NCI-H187 treated with DMSO at 0.1 percent for 48 hours (cell line): ENCODE data around the gene CH25H.
"Not testable (repeated sequence)": the region's sequence is repeated elsewhere in the genome, so short reads cannot be mapped to it uniquely, and the experiment has no call there.

ENCODE experiments used
- DNase-seq: peaks from one replicate; lab custom pipeline; 2025; lab: John Stamatoyannopoulos, UW

CH25H gene, protein sequence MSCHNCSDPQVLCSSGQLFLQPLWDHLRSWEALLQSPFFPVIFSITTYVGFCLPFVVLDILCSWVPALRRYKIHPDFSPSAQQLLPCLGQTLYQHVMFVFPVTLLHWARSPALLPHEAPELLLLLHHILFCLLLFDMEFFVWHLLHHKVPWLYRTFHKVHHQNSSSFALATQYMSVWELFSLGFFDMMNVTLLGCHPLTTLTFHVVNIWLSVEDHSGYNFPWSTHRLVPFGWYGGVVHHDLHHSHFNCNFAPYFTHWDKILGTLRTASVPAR

DNA sequence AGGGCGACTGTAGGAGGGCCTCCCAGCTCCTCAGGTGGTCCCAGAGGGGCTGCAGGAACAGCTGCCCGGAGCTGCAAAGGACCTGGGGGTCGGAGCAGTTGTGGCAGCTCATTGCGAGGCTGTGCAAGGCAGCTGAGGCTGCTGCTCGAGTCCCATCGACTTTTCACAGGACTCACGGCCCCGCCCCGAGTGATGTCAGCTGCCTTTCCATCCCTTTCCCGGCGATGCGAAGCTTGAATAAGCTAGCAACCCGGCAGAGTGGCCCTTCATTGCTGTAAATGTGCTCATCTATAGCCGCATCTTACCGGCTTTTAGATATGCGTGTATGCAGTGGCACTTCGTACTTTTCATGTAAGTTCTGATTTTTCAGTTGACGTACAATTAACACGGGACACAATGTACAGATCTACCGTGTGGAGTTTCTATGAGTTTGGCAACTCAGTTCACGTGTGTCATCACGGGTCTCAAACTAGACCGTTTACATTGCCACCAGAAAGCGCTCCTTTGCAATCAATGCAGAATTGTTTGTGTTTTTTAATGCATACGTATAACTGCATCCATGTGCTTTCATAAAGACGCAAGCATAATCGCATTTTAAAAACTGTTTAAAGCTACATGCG lies at the start of gene CH25H:
TSS of gene CH25H (minus strand) at position 137 of the 620 bp plus-strand sequence. CDS start at position 112, 25 bp downstream.
- no peak for DNase-seq

DNA sequence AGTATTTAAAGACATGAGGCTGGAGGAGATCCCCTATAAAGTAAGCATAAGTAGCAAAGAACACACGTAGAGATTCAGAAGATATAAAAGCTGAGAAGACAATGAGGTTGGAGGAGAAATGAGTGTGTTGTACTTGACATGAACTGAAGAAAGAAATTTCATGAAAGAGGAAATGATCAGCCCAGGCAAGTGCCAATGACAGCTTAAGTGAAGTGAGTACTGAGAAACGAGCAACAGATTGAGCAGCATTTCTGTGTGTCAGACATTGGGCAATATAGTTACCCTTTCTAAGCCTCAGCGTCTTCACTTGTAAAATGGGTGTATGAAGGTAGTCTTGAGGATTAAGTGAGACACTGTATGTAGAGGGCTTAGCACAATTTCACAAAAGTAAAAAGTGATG lies 49.2 kb upstream of the CH25H start:
- no peak for DNase-seq

GRCh38 chr10:89255793-89256192 lies 48.7 kb upstream of the CH25H start:
- DNase-seq: no peak

DNA sequence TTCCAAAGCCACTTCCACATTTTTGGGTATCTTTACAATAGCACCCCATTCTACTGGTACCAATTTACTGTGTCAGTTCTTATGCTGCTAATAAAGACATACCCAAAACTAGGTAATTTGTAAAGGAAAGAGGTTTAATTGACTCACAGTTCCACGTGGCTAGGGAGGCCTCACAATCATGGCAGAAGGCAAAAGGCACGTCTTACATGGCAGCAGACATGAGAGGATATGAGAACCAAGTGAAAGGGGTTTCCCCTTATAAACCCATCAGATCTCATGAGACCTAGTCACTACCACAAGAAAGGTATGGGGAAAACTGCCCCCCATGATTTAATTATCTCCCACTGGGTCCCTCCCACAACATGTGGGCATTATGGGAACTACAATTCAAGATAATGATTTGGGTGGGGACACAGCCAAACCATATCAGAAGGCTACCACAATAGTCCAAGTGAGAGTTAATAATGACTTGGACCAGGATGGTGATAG lies 48.0 kb upstream of the CH25H start:
- not testable (repeated sequence) for DNase-seq

DNA sequence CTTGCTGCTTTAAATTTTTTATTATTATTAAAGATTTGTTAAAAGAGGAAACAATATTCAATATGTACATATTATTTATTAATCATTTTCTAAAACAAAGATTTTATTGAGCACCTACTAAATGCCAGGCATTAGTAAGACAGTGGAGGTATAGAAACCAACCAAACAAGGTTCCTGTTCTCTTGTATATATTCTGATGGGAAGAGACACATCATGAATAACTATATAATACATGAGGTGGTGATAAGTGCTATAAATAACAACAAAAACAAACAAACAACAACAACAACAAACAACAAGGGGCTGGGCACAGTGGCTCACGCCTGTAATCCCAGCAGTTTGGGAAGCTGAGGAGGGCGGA lies 45.1 kb upstream of the CH25H start:
- DNase-seq: no peak

- peak; percentile 63 for DNase-seq
Measured at GRCh38 chr10:89251409-89252224, 44.5 kb upstream of the CH25H start, which contains the start of gene LIPA. Gene LIPA, minus strand, starts transcription at chr10:89251775. Its CDS starts 4,127 bp downstream, at chr10:89247648.

DNA sequence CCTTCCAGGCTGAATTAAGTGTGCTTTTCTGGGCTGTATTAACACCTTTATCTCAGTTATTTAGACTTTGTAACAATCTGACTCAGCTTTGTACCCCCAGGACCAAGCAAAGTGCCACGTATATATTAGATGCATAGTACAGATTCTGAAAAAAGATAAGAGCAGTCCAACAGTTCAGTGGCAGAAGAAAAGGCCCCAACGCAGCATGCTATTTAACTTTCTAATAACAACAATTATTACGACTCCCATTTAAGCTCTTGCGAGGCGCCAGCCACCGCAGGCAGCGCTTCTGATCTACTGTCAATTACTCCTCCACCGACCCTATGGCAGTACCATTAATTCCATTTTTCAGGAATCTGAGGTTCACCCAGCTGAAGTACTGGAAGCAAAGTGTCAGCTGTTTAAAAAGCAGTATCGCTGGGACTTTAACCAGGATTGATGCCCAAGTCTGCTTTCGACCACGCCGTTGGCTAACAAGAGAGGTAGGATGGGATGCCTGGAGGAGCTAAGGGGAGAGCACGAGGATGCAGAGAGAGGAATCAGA lies 43.8 kb upstream of the CH25H start:
- DNase-seq: no peak

DNA sequence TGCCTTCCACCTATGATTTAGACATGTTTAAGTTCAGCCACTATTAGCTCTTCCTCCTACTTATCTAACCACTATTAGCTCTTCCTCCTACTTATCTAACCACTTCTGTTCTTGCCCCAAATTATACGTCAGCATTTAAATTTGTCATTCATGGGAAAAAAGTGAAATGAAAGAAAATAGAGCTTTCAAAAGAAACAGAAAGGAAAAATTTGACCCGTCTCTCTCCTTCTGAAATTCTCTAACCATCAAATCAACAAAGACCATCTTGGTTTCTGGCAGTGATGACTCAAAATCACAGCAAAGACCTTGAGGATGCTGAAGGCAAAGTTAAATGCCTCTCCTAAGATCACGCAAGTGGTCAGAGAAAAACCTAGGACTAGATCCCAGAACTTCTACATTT lies 41.9 kb upstream of the CH25H start:
- no peak for DNase-seq

- DNase-seq: not testable (repeated sequence)
Measured at GRCh38 chr10:89247623-89248022, 40.5 kb upstream of the CH25H start.

- DNase-seq: no peak
Measured at GRCh38 chr10:89245802-89246201, 38.7 kb upstream of the CH25H start.

DNA sequence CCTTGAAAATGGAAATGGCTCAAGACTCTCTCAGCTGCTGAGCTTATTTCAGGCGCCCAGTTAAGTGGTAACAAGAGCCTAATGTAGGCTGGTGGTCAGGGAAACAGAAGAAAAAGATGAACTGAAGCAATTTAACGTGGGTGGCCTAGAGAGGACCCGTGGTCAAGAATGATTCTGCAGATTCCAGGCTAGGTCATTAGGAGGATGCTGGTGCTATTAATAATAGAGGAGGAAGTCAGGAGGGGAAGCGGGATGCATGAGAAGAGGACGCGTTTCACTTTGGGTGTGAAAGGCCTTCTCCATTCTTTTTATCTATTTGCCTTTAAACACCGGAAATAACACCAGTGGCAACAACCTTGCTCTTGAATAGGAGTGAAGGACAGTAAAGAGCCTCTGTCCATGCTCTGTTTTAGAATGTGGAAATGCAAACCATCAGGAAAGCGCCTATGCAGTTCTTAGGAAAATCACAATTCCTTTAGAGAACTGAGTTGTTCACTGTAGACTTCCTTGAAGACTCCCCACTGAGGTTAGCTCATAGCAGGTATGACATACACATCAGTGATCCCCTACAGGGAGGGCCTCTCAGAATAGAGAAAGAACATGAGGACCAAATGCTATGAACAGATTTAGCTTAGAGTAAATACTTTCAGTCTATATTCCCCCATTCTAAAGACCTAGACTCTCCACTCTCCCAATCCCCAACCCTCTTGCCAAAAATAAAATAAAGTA lies 35.9 kb upstream of the CH25H start:
- no peak for DNase-seq

DNA sequence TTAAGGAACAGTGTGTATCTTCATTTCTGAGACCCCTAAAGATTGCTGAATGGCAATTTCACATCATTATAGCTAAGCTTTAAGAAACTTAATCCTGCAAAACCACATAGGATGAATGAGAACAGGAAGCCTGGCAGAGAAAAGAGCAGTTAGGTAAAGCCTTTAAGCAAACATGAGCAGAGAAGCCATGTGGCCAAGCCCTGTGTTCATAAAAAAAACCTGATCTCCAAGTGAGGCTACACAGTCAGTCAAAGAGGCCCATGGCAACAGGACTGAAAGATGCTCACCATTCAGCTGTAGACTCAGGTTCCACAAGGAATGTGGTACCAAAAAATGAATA lies 35.2 kb upstream of the CH25H start:
- DNase-seq: no peak

DNA sequence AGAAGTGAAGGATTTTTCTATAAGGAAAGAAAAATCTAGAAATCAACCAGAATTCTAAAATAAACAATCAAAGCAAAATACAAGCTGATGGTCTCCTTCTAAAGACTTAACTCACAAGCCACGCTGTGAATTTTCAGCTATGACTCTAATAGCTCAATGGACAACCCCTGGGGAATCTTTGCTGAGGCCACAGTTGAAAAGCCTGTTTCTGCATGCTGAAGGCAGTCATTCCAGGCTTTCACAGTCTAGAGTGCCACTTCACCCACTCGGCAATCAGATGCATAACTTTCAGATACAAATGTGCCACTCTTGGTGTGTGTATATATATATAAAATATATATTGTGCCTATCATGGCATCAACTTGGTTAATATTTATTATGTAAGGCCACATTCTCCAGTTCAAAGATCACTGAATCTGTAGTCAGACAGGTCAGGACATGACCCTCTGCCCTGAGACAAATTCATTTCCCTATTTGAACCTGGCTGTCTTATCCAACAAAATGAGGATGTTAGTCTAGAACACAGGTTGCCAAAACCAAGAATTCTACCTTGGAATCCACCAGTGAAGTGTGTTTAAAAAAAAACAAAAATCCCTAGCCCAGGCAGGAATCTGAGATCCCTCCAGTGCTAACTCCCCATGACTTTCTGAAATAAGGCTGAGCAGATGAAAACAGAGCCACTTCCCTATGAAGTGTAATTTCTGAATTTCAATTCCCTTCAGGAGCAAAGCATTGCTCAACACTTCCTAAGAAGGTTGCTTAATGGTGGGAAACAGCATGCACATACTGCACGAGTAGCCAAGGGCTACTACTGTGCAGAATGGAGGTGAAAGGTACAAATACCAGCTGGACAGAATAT lies 34.6 kb upstream of the CH25H start:
- no peak for DNase-seq

GRCh38 chr10:89241026-89241425 lies 33.9 kb upstream of the CH25H start:
- no peak for DNase-seq

DNA sequence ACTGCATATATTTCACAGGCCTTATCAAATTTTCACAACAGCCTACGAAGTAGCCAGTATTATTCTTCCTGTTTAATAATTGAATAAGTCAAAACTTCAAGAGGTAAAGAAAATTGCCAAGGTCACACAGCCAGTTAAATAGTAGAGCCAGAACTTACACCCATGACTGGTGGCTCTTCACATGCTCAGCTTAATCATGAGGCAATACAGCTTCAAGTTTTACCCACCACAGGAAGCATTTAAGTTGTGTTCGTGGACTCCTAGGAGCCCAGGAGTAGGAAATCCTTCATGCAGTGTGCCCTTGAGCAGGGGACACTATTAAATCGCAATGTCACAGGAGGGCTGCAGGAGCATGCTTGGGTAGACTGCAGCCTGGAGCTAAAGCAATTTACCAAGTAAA lies 33.4 kb upstream of the CH25H start:
- DNase-seq: no peak

GRCh38 chr10:89238956-89239644 lies 32.0 kb upstream of the CH25H start:
- no peak for DNase-seq

DNA sequence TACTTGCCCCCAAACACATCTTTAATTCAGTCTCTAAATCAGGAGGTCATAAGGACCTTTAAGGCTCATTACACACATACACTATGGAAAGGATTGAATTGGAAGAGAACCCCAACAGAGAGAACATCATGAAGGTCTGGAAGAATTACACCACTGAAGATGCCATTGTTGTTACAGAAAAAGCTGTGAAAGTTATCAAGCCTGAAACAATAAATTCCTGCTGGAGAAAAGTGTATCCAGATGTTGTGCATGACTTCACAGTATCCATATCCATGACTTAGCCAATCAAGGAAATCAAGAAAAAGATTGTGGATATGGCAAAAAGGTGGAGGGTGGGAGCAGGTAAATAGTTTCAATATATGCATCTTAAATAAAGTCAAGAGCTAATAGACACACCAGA lies 30.7 kb upstream of the CH25H start:
- DNase-seq: no peak

GRCh38 chr10:89236226-89236797 lies 29.2 kb upstream of the CH25H start:
- no peak for DNase-seq

GRCh38 chr10:89235073-89235798 lies 28.1 kb upstream of the CH25H start:
- no peak for DNase-seq
